GM21447 (cell line): ENCODE data around the gene TMEM26.

Experiments used
- ATAC-seq: cut with Tn5 transposase; IDR thresholded peaks from one replicate; pipeline ENCODE4 v1.9.1; 2021; ENCODE audit not compliant: unreplicated experiment

The TMEM26 gene

GRCh38 chr10:61452655-61453641 is at the start of gene TMEM26:
Gene TMEM26 (minus strand): TSS chr10:61453381. CDS start chr10:61453081, 300 bp downstream.
- no peak for ATAC-seq

GRCh38 chr10:61500460-61500859 is 47.3 kb upstream of the TMEM26 start:
- no peak for ATAC-seq

GRCh38 chr10:61492364-61492995 is 39.3 kb upstream of the TMEM26 start:
- no peak for ATAC-seq

GRCh38 chr10:61487506-61487905 is 34.3 kb upstream of the TMEM26 start:
- ATAC-seq, result no peak

GRCh38 chr10:61486738-61487396 is 33.7 kb upstream of the TMEM26 start:
- ATAC-seq, result no peak

GRCh38 chr10:61486251-61486650 is 33.1 kb upstream of the TMEM26 start:
- no peak for ATAC-seq

GRCh38 chr10:61481597-61481996 is 28.4 kb upstream of the TMEM26 start:
- no peak for ATAC-seq

GRCh38 chr10:61480208-61480607 is 27.0 kb upstream of the TMEM26 start:
- ATAC-seq, result no peak

- ATAC-seq, result no peak
Observed at GRCh38 chr10:61478621-61479312, 25.6 kb upstream of the TMEM26 start.

- no peak for ATAC-seq
Observed at GRCh38 chr10:61477451-61477850, 24.3 kb upstream of the TMEM26 start.

- no peak for ATAC-seq
Observed at GRCh38 chr10:61476529-61476928, 23.3 kb upstream of the TMEM26 start.

GRCh38 chr10:61475449-61475873 is 22.3 kb upstream of the TMEM26 start:
- no peak for ATAC-seq

GRCh38 chr10:61472090-61472674 is 19.0 kb upstream of the TMEM26 start:
- ATAC-seq, result no peak

- ATAC-seq, result no peak
Observed at GRCh38 chr10:61471491-61471890, 18.3 kb upstream of the TMEM26 start.

GRCh38 chr10:61470740-61471139 is 17.6 kb upstream of the TMEM26 start:
- no peak for ATAC-seq

GRCh38 chr10:61465901-61466632 is 12.9 kb upstream of the TMEM26 start:
- no peak for ATAC-seq

GRCh38 chr10:61465171-61465496 is 12.0 kb upstream of the TMEM26 start:
- no peak for ATAC-seq

- ATAC-seq, result no peak
Observed at GRCh38 chr10:61464461-61465170, 11.4 kb upstream of the TMEM26 start.
